ENCODE results near the gene BCL2L12. TPM values are rescaled to one million over a fixed set of nuclear protein-coding genes. Genes with fewer than 3 reads are reported as not detected.
"Not testable (repeated sequence)": the region's sequence is repeated elsewhere in the genome, so short reads cannot be mapped to it uniquely, and the experiment has no call there.

BCL2L12 gene
- 35.9 TPM for polyA plus RNA-seq (ENCODE audit: insufficient read length)

GRCh38 chr19:49665351-49666119, at the start of gene BCL2L12, which contains the start of gene IRF3:
BCL2L12 (plus strand) TSS chr19:49665933; CDS start chr19:49666693, 760 bp downstream.
IRF3 (minus strand) TSS chr19:49665857; CDS start chr19:49664838, 1,019 bp downstream.
- DNase-seq = peak; percentile 98

- DNase-seq = no peak
These were observed 49.2 kb upstream of the BCL2L12 start for GRCh38 chr19:49616532-49616931.

GRCh38 chr19:49616945-49617344, 48.8 kb upstream of the BCL2L12 start:
- DNase-seq = no peak

- DNase-seq = not testable (repeated sequence)
These were observed 47.9 kb upstream of the BCL2L12 start for GRCh38 chr19:49617860-49618259.

GRCh38 chr19:49624967-49625910, 40.5 kb upstream of the BCL2L12 start:
- DNase-seq = no peak

GRCh38 chr19:49626226-49626625, 39.5 kb upstream of the BCL2L12 start:
- no peak for DNase-seq

- DNase-seq = no peak
These were observed 36.1 kb upstream of the BCL2L12 start for GRCh38 chr19:49629659-49630058.

- no peak for DNase-seq
These were observed 34.6 kb upstream of the BCL2L12 start for GRCh38 chr19:49631014-49631588.

GRCh38 chr19:49631610-49632192, 34.0 kb upstream of the BCL2L12 start:
- no peak for DNase-seq

- no peak for DNase-seq
These were observed 33.2 kb upstream of the BCL2L12 start for GRCh38 chr19:49632576-49632975.

GRCh38 chr19:49633273-49633672, 32.5 kb upstream of the BCL2L12 start:
- not testable (repeated sequence) for DNase-seq

GRCh38 chr19:49635530-49636232, 30.1 kb upstream of the BCL2L12 start:
- DNase-seq = no peak

GRCh38 chr19:49636233-49636932, 29.4 kb upstream of the BCL2L12 start:
- DNase-seq = no peak

- DNase-seq = peak; percentile 63
These were observed 27.7 kb upstream of the BCL2L12 start for GRCh38 chr19:49637821-49638738.

GRCh38 chr19:49639401-49640112, 26.2 kb upstream of the BCL2L12 start:
- peak; percentile 29 for DNase-seq

- DNase-seq = peak; percentile 100
These were observed 25.4 kb upstream of the BCL2L12 start, which contains the start of gene RRAS for GRCh38 chr19:49640113-49640898. RRAS (minus strand) TSS chr19:49640143; CDS start chr19:49640098, 45 bp downstream.

- peak; percentile 100 for DNase-seq
These were observed 23.8 kb upstream of the BCL2L12 start, which contains the start of gene SCAF1 for GRCh38 chr19:49641688-49642491. SCAF1 (plus strand) TSS chr19:49642209; CDS start chr19:49645027, 2,818 bp downstream.
